Colonic mucosa (tissue), 4 donors: ENCODE data around the gene S100B. TPM values are rescaled to one million over a fixed set of nuclear protein-coding genes. Genes with fewer than 3 reads are reported as not detected.
A peak's percentile ranks its signal among the peaks of the same experiment; 100 is the strongest.

Experiments
- DNase-seq: peaks from one replicate; pipeline ENCODE4 v3.0.0-alpha.2; 2020
- H3K27ac ChIP-seq: fragments of 200-600 bp; one replicate; pipeline ENCODE4 v1.8.0; 2021
- H3K27me3 ChIP-seq: fragments of 200-600 bp; one replicate; pipeline ENCODE4 v1.8.0; 2021
- H3K36me3 ChIP-seq: fragments of 200-600 bp; one replicate; pipeline ENCODE4 v1.8.0; 2021
- H3K4me1 ChIP-seq: fragments of 200-600 bp; one replicate; pipeline ENCODE4 v1.8.0; 2021; ENCODE audit warnings: mild to moderate bottlenecking
- H3K4me3 ChIP-seq: fragments of 200-600 bp; one replicate; pipeline ENCODE4 v1.8.0; 2021
- H3K9ac ChIP-seq, 2 donors: one replicate each; pipeline ENCODE4 v1.7.0; 2013; ENCODE audit warnings: control low read depth in 2 of 2, low read depth in 2 of 2, low read length in 2 of 2
- H3K9me3 ChIP-seq: fragments of 200-600 bp; one replicate; pipeline ENCODE4 v1.8.0; 2021
- intact Hi-C: fragments of 100-400 bp; cut with DNase I; formaldehyde crosslinking; loops from one replicate; pipeline ENCODE4 v1.14.1; 2022
- total RNA-seq, 2 donors: library from RNA; stranded (reverse); fragmentation: NEBNext Ultra II Directional in 1 of 2; extraction: Animal tissue kit (Norgen Biotek cat#: 25700) in 1 of 2; gene quantifications; one replicate each; pipeline ENCODE4 v1.2.1, GENCODE V29; 2021
- TF ChIP-seq, protein P1 (sequence below): fragments of 200-600 bp; IDR thresholded peaks from one replicate; pipeline ENCODE4 v1.8.0; 2022; ENCODE audit warnings: antibody characterized with exemption, mild to moderate bottlenecking
- donor health status: healthy.
- donor health status: DM: no; HTN: no; CAD: no.
- donor health status: DM: no; HTN: no; CAD: no.

S100B gene
- total RNA-seq, 2 donors from 2014 or later, result 3.3 to 8.2 TPM

- Histone ChIP-seq H3K9ac (no peak overlapping the region), H3K36me3 (no peaks in the 10 kb centered on the region), H3K27ac (no peak overlapping the region), H3K4me3 (no peak overlapping the region), H3K4me1 (no peaks in the 10 kb centered on the region), H3K9me3 (peaks cover 4% of the 10 kb centered on the region), H3K27me3 (no peaks in the 10 kb centered on the region)
- no peak for DNase-seq
- TF ChIP-seq, protein P1, sequence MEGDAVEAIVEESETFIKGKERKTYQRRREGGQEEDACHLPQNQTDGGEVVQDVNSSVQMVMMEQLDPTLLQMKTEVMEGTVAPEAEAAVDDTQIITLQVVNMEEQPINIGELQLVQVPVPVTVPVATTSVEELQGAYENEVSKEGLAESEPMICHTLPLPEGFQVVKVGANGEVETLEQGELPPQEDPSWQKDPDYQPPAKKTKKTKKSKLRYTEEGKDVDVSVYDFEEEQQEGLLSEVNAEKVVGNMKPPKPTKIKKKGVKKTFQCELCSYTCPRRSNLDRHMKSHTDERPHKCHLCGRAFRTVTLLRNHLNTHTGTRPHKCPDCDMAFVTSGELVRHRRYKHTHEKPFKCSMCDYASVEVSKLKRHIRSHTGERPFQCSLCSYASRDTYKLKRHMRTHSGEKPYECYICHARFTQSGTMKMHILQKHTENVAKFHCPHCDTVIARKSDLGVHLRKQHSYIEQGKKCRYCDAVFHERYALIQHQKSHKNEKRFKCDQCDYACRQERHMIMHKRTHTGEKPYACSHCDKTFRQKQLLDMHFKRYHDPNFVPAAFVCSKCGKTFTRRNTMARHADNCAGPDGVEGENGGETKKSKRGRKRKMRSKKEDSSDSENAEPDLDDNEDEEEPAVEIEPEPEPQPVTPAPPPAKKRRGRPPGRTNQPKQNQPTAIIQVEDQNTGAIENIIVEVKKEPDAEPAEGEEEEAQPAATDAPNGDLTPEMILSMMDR, result no peak
- intact Hi-C loops, result no loop called here
These were observed 21.7 kb upstream of the S100B start for GRCh38 chr21:46626536-46626935.

- peaks cover 4% of the 10 kb centered on the region for H3K9me3 ChIP-seq
- TF ChIP-seq, protein P1, result no peak
- DNase-seq, result no peak
- no peak overlapping the region for H3K4me3 ChIP-seq
- H3K27me3 ChIP-seq, result no peaks in the 10 kb centered on the region
- H3K4me1 ChIP-seq, result no peaks in the 10 kb centered on the region
- intact Hi-C loops, result no loop called here
- H3K9ac ChIP-seq, result no peak overlapping the region
- H3K36me3 ChIP-seq, result no peaks in the 10 kb centered on the region
- H3K27ac ChIP-seq, result no peak overlapping the region
These were observed 20.9 kb upstream of the S100B start for GRCh38 chr21:46625759-46626158.

DNA sequence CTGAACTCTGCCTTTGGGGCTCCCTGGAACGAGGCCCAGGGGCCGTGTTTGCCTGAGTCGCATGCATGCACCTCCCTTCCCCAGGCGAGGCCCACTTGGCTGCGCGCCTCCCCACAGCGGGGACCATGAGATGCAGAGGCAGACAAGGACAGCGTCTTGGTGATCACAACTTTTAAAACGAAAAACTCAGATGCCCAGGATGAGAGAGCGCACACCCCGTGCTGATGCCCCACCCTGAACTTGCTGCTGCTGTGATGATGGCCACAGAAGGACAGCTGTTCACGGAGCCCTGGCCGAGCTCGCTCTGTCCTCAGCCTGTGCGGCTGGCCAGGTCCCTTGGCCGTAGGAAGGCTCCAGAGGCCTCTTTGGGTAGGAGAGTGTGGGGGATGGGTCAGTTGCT lies 19.2 kb upstream of the S100B start:
- Histone ChIP-seq H3K4me1 (no peaks in the 10 kb centered on the region), H3K4me3 (no peak overlapping the region), H3K36me3 (no peaks in the 10 kb centered on the region), H3K27me3 (no peaks in the 10 kb centered on the region), H3K9me3 (peaks cover 4% of the 10 kb centered on the region), H3K27ac (no peak overlapping the region), H3K9ac (no peak overlapping the region)
- intact Hi-C loops, result no loop called here
- DNase-seq, result no peak
- TF ChIP-seq, protein P1, result no peak

DNA sequence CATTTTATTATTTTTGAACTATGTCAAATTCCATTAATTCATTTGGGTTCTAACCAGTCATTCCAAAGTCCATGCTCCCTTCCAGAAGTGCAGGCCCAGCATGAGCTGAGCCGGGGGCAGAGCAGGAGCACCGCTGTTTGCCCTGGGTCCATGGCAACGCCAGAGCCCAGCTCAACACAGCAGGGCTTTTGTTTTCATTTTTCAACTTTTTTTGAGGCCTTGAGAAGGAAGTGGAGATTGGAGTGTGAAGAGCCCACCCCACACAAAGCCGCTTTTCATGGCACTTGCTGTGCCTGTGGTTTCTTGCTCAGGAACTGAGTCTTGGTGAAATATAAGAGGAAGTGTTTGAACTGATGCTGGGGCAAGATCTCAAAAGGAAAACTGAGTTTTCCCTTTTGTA lies 17.3 kb upstream of the S100B start:
- no peaks in the 10 kb centered on the region for H3K4me1 ChIP-seq
- no peaks in the 10 kb centered on the region for H3K27me3 ChIP-seq
- no peak for DNase-seq
- H3K36me3 ChIP-seq, result no peaks in the 10 kb centered on the region
- peaks cover 4% of the 10 kb centered on the region for H3K9me3 ChIP-seq
- peak overlapping the region; percentile 11 for H3K27ac ChIP-seq
- intact Hi-C loops, result no loop called here
- no peak overlapping the region for H3K9ac ChIP-seq
- no peak overlapping the region for H3K4me3 ChIP-seq
- TF ChIP-seq, protein P1, result no peak

- peaks cover 4% of the 10 kb centered on the region for H3K9me3 ChIP-seq
- no peaks in the 10 kb centered on the region for H3K36me3 ChIP-seq
- TF ChIP-seq, protein P1, result no peak
- intact Hi-C loops, result no loop called here
- no peak for DNase-seq
- no peak overlapping the region for H3K9ac ChIP-seq
- no peaks in the 10 kb centered on the region for H3K4me1 ChIP-seq
- no peaks in the 10 kb centered on the region for H3K27me3 ChIP-seq
- peak overlapping the region; percentile 11 for H3K27ac ChIP-seq
- H3K4me3 ChIP-seq, result no peak overlapping the region
These were observed 16.7 kb upstream of the S100B start for GRCh38 chr21:46621457-46622182.
